K562 (cell line): ENCODE results near the gene PHF1. TPM values are rescaled to one million over a fixed set of nuclear protein-coding genes. Genes with fewer than 3 reads are reported as not detected.

Source experiments
- ARNT ChIP-seq, 2 experiments: fragments of 450-650 bp; IDR thresholded peaks; 2 replicates each; pipeline ENCODE4 v1.6.1; 2016; ENCODE audit warnings: mild to moderate bottlenecking in 1 of 2
- C11orf30 ChIP-seq: fragments of 450-650 bp; IDR thresholded peaks from 2 replicates; pipeline ENCODE4 v1.6.1; 2016; ENCODE audit warnings: low read depth, mild to moderate bottlenecking
- EP300 ChIP-seq: IDR thresholded peaks from 2 replicates; pipeline ENCODE4 v1.6.1; 2012; ENCODE audit warnings: low read length, improper control_type of control experiment
- FOXM1 ChIP-seq, 2 experiments: fragments of 450-650 bp in 1 of 2; sonication (generic) in 1 of 2; formaldehyde crosslinking in 1 of 2; IDR thresholded peaks; 2 replicates each; pipeline versions ENCODE4 v1.6.1 to v1.9.0; 2017 to 2022; ENCODE audit warnings: low read depth in 2 of 2, mild to moderate bottlenecking in 2 of 2, missing genetic modification reagents in 1 of 2, moderate library complexity in 1 of 2
- JUN ChIP-seq, 2 experiments: sonication (generic) in 1 of 2; formaldehyde crosslinking in 1 of 2; IDR thresholded peaks; 2 replicates each; pipeline versions ENCODE4 v1.6.1 to v1.8.0; 2012 to 2022; ENCODE audit warnings: borderline replicate concordance in 2 of 2, mild to moderate bottlenecking in 2 of 2, improper control_type of control experiment in 1 of 2, low read depth in 1 of 2, low read length in 1 of 2, missing genetic modification reagents in 1 of 2
- LCOR ChIP-seq: sonication (generic); formaldehyde crosslinking; IDR thresholded peaks from 2 replicates; pipeline ENCODE4 v1.8.0; 2022; ENCODE audit warnings: mild to moderate bottlenecking, missing genetic modification reagents
- NCOA6 ChIP-seq: fragments of 450-650 bp; IDR thresholded peaks from 2 replicates; pipeline ENCODE4 v1.6.1; 2017; ENCODE audit warnings: mild to moderate bottlenecking
- NELFE ChIP-seq: IDR thresholded peaks from 2 replicates; pipeline ENCODE4 v1.6.1; 2011; ENCODE audit warnings: mild to moderate bottlenecking; ENCODE audit not compliant: insufficient read depth, insufficient read length
- RAD21 ChIP-seq, 2 experiments: fragments of 250-450 bp in 1 of 2; fragments of 450-650 bp in 1 of 2; sonication (Bioruptor Pico) in 1 of 2; formaldehyde crosslinking in 1 of 2; IDR thresholded peaks in 1 of 2; conservative IDR thresholded peaks in 1 of 2; 2 replicates each; pipeline versions ENCODE4 v1.4.0 to v1.8.0; 2020 to 2022; ENCODE audit warnings: mild to moderate bottlenecking in 2 of 2, moderate library complexity in 1 of 2
- RBM22 ChIP-seq: fragments of 200-400 bp; formaldehyde crosslinking; IDR thresholded peaks from 2 replicates; pipeline ENCODE4 v1.6.1; 2018; ENCODE audit warnings: low read length, low read depth; ENCODE audit not compliant: poor library complexity, severe bottlenecking
- SP1 ChIP-seq: sonication (generic); formaldehyde crosslinking; IDR thresholded peaks from 2 replicates; pipeline ENCODE4 v1.8.1; 2022; ENCODE audit warnings: mild to moderate bottlenecking, missing genetic modification reagents
- THRAP3 ChIP-seq: fragments of 450-650 bp; IDR thresholded peaks from 2 replicates; pipeline ENCODE4 v1.6.1; 2016; ENCODE audit warnings: mild to moderate bottlenecking, inconsistent platforms, borderline replicate concordance
- ZBTB49 ChIP-seq: sonication (generic); formaldehyde crosslinking; IDR thresholded peaks from 2 replicates; pipeline ENCODE4 v1.8.0; 2022; ENCODE audit warnings: missing genetic modification reagents, mild to moderate bottlenecking, borderline replicate concordance
- ZNF12 ChIP-seq: sonication (generic); formaldehyde crosslinking; IDR thresholded peaks from 2 replicates; pipeline ENCODE4 v1.4.0; 2020; ENCODE audit warnings: mild to moderate bottlenecking, missing genetic modification reagents
- polyA plus RNA-seq, 8 experiments: library from polyadenylated mRNA; depleted of rRNA in 4 of 8; stranded (reverse) in 5 of 8; unstranded in 3 of 8; fragments of >200 nt; fragmentation: Nextera tagmentation in 2 of 8; fragmentation: Illumina TruSeq in 1 of 8; extraction: Ambion mirVana in 2 of 8; extraction: Trizol in 1 of 8; gene quantifications; 2 replicates each; pipeline versions ENCODE4 v1.2.1 to v1.2.3, GENCODE V29; 2011 to 2014; ENCODE audit warnings: inconsistent platforms in 1 of 8, missing spikeins in 1 of 8
- total RNA-seq, 7 experiments: library from RNA; depleted of rRNA in 6 of 7; stranded (reverse); fragments of >200 nt in 6 of 7; fragmentation: Illumina TruSeq in 2 of 7; extraction: Trizol in 2 of 7; gene quantifications; 2 replicates each; pipeline versions ENCODE4 v1.2.1 to v1.2.3, GENCODE V29; 2011 to 2021; ENCODE audit warnings: low replicate concordance in 1 of 7
- TF ChIP-seq, protein P1 (sequence below), 2 experiments: fragments of 450-650 bp; formaldehyde crosslinking in 1 of 2; IDR thresholded peaks; 2 replicates each; pipeline versions ENCODE4 v1.4.0 to v1.6.1; 2014 to 2020; ENCODE audit warnings: mild to moderate bottlenecking in 2 of 2, borderline replicate concordance in 1 of 2, low read depth in 1 of 2

PHF1 gene
- total and polyA plus RNA-seq, 9 of the 15 experiments (the other 6 are each of a cell fraction or from before 2014, with no cell fraction given): 3.7 to 64.2 (median 33.7) TPM

DNA sequence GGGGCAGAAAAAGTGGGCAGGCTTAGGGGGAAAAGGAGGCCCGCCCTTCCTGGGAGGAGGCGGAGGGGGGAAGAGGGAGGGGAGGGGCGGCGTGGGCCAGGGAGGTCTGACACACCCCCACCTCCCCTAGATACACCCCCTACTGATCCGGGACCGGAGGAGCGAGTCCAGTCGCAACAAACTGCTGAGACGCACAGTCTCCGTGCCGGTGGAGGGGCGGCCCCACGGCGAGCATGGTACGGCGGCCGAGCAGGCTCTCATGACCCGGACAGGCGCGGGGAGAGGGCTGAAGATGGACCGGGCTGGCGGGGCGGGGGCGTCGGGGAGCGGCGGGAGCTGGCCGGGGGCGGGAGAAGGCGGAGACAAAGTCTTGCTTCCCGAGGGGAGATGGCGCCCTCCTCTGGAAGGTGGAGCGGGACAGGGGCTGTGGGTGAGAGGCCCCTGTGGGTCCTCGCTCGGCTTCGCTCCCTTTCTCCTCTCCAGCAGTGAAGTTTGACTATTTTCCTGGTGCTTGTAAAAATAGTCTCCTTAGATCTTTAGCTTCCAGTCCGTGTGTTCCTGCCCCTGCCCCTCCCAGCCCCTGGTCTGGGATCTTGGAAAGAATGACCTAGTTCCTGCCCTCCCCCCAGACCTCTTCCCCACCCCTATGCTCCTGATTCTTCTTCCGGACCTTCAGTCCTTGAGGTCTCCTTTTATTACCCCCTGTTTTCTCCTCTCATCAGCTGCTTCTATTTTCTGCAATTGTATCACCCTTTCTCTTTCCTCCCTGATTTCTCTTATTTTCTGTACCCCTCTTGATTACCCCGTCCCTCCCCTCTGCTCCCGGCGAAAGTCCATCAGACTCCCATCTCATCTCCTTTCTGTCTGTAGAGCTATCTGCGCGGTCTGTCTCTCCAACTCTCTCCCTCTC lies 15.1 kb downstream of the PHF1 start (continued):
- TF ChIP-seq EP300: no peak; the same call in 1 of the 2 replicates
- TF ChIP-seq, protein P1, sequence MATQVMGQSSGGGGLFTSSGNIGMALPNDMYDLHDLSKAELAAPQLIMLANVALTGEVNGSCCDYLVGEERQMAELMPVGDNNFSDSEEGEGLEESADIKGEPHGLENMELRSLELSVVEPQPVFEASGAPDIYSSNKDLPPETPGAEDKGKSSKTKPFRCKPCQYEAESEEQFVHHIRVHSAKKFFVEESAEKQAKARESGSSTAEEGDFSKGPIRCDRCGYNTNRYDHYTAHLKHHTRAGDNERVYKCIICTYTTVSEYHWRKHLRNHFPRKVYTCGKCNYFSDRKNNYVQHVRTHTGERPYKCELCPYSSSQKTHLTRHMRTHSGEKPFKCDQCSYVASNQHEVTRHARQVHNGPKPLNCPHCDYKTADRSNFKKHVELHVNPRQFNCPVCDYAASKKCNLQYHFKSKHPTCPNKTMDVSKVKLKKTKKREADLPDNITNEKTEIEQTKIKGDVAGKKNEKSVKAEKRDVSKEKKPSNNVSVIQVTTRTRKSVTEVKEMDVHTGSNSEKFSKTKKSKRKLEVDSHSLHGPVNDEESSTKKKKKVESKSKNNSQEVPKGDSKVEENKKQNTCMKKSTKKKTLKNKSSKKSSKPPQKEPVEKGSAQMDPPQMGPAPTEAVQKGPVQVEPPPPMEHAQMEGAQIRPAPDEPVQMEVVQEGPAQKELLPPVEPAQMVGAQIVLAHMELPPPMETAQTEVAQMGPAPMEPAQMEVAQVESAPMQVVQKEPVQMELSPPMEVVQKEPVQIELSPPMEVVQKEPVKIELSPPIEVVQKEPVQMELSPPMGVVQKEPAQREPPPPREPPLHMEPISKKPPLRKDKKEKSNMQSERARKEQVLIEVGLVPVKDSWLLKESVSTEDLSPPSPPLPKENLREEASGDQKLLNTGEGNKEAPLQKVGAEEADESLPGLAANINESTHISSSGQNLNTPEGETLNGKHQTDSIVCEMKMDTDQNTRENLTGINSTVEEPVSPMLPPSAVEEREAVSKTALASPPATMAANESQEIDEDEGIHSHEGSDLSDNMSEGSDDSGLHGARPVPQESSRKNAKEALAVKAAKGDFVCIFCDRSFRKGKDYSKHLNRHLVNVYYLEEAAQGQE (IDR thresholded peaks at IDR 0.05; ENCODE audit: borderline replicate concordance): peak; percentile 67
- TF ChIP-seq, protein P1 (CRISPR knock-in tag; IDR thresholded peaks at IDR 0.05; ENCODE audit: low read depth): no peak
- 0 out of 2 replicates have a peak, but pooled peaks have one; percentile 60 for TF ChIP-seq LCOR
- TF ChIP-seq ZNF12 (CRISPR knock-in tag): peak; percentile 22; the same call in 1 of the 2 replicates
- TF ChIP-seq JUN (IDR thresholded peaks at IDR 0.05; ENCODE audit: borderline replicate concordance, low read depth, low read length): peak; percentile 46
- no peak; the same call in 1 of the 2 replicates for TF ChIP-seq JUN (CRISPR knock-in tag; IDR thresholded peaks at IDR 0.05; ENCODE audit: borderline replicate concordance)
- TF ChIP-seq SP1: peak; percentile 77
- no peak for TF ChIP-seq ARNT (IDR thresholded peaks at IDR 0.05)
- no peak for TF ChIP-seq NCOA6
- TF ChIP-seq ZBTB49 (CRISPR knock-in tag): 0 out of 2 replicates have a peak, but pooled peaks have one; percentile 81
- peak; percentile 19; the same call in 1 of the 2 replicates for TF ChIP-seq C11orf30
- 0 out of 2 replicates have a peak, but pooled peaks have one; percentile 69 for TF ChIP-seq THRAP3
- no peak for TF ChIP-seq NELFE
- no peak for TF ChIP-seq FOXM1 (IDR thresholded peaks at IDR 0.05; ENCODE audit: low read depth)
- TF ChIP-seq FOXM1 (CRISPR knock-in tag; IDR thresholded peaks at IDR 0.05; ENCODE audit: low read depth): peak; percentile 37; the same call in 1 of the 2 replicates
- TF ChIP-seq RAD21 (CRISPR knock-in tag; conservative IDR thresholded peaks at IDR 0.05 in 1 of 2, IDR thresholded peaks at IDR 0.05 in 1 of 2): peak; percentile 74 to 79
- no peak for TF ChIP-seq RBM22
